HepG2 (cell line): Measurements from ENCODE around the gene PRSS53. TPM values are rescaled to one million over a fixed set of nuclear protein-coding genes. Genes with fewer than 3 reads are reported as not detected.
A peak's percentile ranks its signal among the peaks of the same experiment; 100 is the strongest.

Experiments used
- BHLHE40 ChIP-seq: IDR thresholded peaks from 2 replicates; pipeline ENCODE4 v1.6.1; 2011; ENCODE audit warnings: low read length, improper control_type of control experiment
- CBFB ChIP-seq: sonication (generic); formaldehyde crosslinking; IDR thresholded peaks from 2 replicates; pipeline ENCODE4 v1.4.0; 2020; ENCODE audit warnings: missing genetic modification reagents
- DR1 ChIP-seq: sonication (generic); formaldehyde crosslinking; IDR thresholded peaks from 2 replicates; pipeline ENCODE4 v1.8.0; 2021; ENCODE audit warnings: mild to moderate bottlenecking, missing genetic modification reagents, inconsistent platforms
- EP300 ChIP-seq, 3 experiments: sonication (generic) in 1 of 3; formaldehyde crosslinking in 1 of 3; IDR thresholded peaks; 2 replicates each; pipeline versions ENCODE4 v1.5.1 to v1.6.1; 2011 to 2020; ENCODE audit warnings: low read depth in 2 of 3, low read length in 2 of 3, borderline replicate concordance in 1 of 3, improper control_type of control experiment in 1 of 3, mild to moderate bottlenecking in 1 of 3, missing genetic modification reagents in 1 of 3, moderate library complexity in 1 of 3
- NFKB2 ChIP-seq: sonication (generic); formaldehyde crosslinking; IDR thresholded peaks from 2 replicates; pipeline ENCODE4 v1.4.0; 2020; ENCODE audit warnings: missing genetic modification reagents, borderline replicate concordance
- SP2 ChIP-seq: sonication (generic); formaldehyde crosslinking; IDR thresholded peaks from 2 replicates; pipeline ENCODE4 v1.5.1; 2020; ENCODE audit warnings: mild to moderate bottlenecking, missing genetic modification reagents
- TAF15 ChIP-seq: fragments of 200-400 bp; formaldehyde crosslinking; IDR thresholded peaks from one replicate; pipeline ENCODE4 v1.6.1; 2018; ENCODE audit warnings: mild to moderate bottlenecking, low read depth, low read length; ENCODE audit not compliant: poor library complexity, severe bottlenecking
- ZFX ChIP-seq: sonication (generic); formaldehyde crosslinking; IDR thresholded peaks from 2 replicates; pipeline ENCODE4 v1.4.0; 2020; ENCODE audit warnings: mild to moderate bottlenecking, low read depth, missing genetic modification reagents, moderate library complexity
- ZNF558 ChIP-seq: sonication (generic); formaldehyde crosslinking; IDR thresholded peaks from 2 replicates; pipeline ENCODE4 v1.9.0; 2022; ENCODE audit warnings: mild to moderate bottlenecking, missing genetic modification reagents, borderline replicate concordance
- ZNF788 ChIP-seq: sonication (generic); formaldehyde crosslinking; IDR thresholded peaks from 2 replicates; pipeline ENCODE4 v1.5.0; 2020; ENCODE audit warnings: mild to moderate bottlenecking, missing genetic modification reagents, borderline replicate concordance
- polyA plus RNA-seq, 8 experiments: library from polyadenylated mRNA; depleted of rRNA in 3 of 8; stranded (reverse) in 7 of 8; unstranded in 1 of 8; fragments of >200 nt; fragmentation: Illumina TruSeq in 4 of 8; extraction: Trizol in 4 of 8; gene quantifications; 2 replicates each; pipeline versions ENCODE4 v1.2.1 to v1.2.3, GENCODE V29; 2011 to 2016; ENCODE audit warnings: low read depth in 4 of 8, missing spikeins in 1 of 8, mixed read lengths in 1 of 8; ENCODE audit not compliant: insufficient read depth in 1 of 8
- total RNA-seq, 5 experiments: library from RNA; depleted of rRNA; stranded (reverse); fragments of >200 nt; fragmentation: Illumina TruSeq; extraction: Trizol; gene quantifications; 2 replicates each; pipeline ENCODE4 v1.2.3, GENCODE V29; 2016; ENCODE audit warnings: low read depth in 1 of 5
- TF ChIP-seq, protein P1 (sequence below): sonication (generic); formaldehyde crosslinking; IDR thresholded peaks from 2 replicates; pipeline ENCODE4 v1.4.0; 2020; ENCODE audit warnings: missing genetic modification reagents
- TF ChIP-seq, protein P2 (sequence below): sonication (generic); formaldehyde crosslinking; IDR thresholded peaks from 2 replicates; pipeline ENCODE4 v1.4.0; 2020; ENCODE audit warnings: low read depth, missing genetic modification reagents
- TF ChIP-seq, protein P3 (sequence below): conservative IDR thresholded peaks from 2 replicates; pipeline ENCODE4 v1.6.1; 2018; ENCODE audit warnings: missing genetic modification reagents
- TF ChIP-seq, protein P4 (sequence below): IDR thresholded peaks from 2 replicates; pipeline ENCODE4 v1.6.1; 2016; ENCODE audit warnings: missing compliant biosample characterization, missing genetic modification reagents, borderline replicate concordance
- TF ChIP-seq, protein P5 (sequence below): sonication (generic); formaldehyde crosslinking; conservative IDR thresholded peaks from 2 replicates; pipeline ENCODE4 v1.5.0; 2020; ENCODE audit warnings: missing genetic modification reagents

Gene PRSS53
- total and polyA plus RNA-seq, 2 of the 13 experiments (the other 11 are each of a cell fraction or from before 2014, with no cell fraction given): 2.2 to 7.4 TPM

DNA sequence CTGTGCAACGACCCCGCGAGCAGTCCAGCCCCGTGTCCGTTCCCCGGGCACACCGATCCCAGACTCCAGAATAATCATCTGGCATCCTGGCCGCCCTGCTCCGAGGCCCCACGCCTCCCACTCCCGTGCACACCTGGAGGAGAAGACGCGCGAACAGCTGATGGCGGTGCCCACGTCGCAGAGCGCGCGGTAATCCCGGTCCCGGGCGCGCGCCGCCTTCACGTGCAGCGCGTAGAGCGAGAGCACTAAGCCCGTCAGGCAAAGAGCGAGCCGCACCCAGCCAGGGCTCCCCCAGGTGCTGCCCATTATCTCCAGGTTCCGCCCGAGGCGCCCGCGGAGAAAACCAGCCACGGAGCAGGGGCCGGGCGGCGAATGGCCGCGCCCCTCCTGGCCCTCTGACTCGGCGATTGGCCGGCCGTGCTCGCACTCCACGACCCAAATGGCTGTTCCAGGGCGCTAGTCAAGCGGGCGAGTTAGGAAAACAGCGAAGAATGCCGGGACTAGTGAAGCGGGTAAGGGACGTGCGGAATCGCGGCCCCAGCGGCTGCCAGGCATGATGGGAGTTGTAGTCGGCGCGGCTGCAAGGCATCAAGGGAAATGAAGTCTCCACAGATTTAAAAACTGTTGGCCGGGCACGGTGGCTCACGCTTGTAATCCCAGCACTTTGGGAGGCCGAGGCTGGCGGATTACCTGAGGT lies 5.8 kb upstream of the PRSS53 start, which contains the start of gene VKORC1 (continued):
- TF ChIP-seq EP300 (IDR thresholded peaks at IDR 0.05; ENCODE audit: low read depth in 2 of 2, low read length in 2 of 2) (peak in 1 of 2 experiments; percentile 44; a peak in 1 of 4 replicates), EP300 (CRISPR knock-in tag; IDR thresholded peaks at IDR 0.05; ENCODE audit: borderline replicate concordance) (peak; percentile 51), BHLHE40 (peak; percentile 14; the same call in 1 of the 2 replicates), CBFB (peak; percentile 84), ZNF558 (CRISPR knock-in tag) (peak; percentile 75; the same call in 1 of the 2 replicates), ZNF788 (CRISPR knock-in tag) (peak; percentile 95; the same call in 1 of the 2 replicates), DR1 (CRISPR knock-in tag) (peak; percentile 97), ZFX (CRISPR knock-in tag) (peak; percentile 71), TAF15 (peak; percentile 94), NFKB2 (CRISPR knock-in tag) (peak; percentile 43; the same call in 1 of the 2 replicates), SP2 (peak; percentile 80)
- TF ChIP-seq, protein P1, sequence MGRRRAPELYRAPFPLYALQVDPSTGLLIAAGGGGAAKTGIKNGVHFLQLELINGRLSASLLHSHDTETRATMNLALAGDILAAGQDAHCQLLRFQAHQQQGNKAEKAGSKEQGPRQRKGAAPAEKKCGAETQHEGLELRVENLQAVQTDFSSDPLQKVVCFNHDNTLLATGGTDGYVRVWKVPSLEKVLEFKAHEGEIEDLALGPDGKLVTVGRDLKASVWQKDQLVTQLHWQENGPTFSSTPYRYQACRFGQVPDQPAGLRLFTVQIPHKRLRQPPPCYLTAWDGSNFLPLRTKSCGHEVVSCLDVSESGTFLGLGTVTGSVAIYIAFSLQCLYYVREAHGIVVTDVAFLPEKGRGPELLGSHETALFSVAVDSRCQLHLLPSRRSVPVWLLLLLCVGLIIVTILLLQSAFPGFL (CRISPR knock-in tag): no peak
- TF ChIP-seq, protein P2, sequence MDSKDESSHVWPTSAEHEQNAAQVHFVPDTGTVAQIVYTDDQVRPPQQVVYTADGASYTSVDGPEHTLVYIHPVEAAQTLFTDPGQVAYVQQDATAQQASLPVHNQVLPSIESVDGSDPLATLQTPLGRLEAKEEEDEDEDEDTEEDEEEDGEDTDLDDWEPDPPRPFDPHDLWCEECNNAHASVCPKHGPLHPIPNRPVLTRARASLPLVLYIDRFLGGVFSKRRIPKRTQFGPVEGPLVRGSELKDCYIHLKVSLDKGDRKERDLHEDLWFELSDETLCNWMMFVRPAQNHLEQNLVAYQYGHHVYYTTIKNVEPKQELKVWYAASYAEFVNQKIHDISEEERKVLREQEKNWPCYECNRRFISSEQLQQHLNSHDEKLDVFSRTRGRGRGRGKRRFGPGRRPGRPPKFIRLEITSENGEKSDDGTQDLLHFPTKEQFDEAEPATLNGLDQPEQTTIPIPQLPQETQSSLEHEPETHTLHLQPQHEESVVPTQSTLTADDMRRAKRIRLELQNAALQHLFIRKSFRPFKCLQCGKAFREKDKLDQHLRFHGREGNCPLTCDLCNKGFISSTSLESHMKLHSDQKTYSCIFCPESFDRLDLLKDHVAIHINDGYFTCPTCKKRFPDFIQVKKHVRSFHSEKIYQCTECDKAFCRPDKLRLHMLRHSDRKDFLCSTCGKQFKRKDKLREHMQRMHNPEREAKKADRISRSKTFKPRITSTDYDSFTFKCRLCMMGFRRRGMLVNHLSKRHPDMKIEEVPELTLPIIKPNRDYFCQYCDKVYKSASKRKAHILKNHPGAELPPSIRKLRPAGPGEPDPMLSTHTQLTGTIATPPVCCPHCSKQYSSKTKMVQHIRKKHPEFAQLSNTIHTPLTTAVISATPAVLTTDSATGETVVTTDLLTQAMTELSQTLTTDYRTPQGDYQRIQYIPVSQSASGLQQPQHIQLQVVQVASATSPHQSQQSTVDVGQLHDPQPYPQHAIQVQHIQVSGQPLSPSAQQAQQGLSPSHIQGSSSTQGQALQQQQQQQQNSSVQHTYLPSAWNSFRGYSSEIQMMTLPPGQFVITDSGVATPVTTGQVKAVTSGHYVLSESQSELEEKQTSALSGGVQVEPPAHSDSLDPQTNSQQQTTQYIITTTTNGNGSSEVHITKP: peak; percentile 87
- TF ChIP-seq, protein P3, sequence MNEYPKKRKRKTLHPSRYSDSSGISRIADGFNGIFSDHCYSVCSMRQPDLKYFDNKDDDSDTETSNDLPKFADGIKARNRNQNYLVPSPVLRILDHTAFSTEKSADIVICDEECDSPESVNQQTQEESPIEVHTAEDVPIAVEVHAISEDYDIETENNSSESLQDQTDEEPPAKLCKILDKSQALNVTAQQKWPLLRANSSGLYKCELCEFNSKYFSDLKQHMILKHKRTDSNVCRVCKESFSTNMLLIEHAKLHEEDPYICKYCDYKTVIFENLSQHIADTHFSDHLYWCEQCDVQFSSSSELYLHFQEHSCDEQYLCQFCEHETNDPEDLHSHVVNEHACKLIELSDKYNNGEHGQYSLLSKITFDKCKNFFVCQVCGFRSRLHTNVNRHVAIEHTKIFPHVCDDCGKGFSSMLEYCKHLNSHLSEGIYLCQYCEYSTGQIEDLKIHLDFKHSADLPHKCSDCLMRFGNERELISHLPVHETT: peak; percentile 59; the same call in 1 of the 2 replicates
- TF ChIP-seq, protein P4, sequence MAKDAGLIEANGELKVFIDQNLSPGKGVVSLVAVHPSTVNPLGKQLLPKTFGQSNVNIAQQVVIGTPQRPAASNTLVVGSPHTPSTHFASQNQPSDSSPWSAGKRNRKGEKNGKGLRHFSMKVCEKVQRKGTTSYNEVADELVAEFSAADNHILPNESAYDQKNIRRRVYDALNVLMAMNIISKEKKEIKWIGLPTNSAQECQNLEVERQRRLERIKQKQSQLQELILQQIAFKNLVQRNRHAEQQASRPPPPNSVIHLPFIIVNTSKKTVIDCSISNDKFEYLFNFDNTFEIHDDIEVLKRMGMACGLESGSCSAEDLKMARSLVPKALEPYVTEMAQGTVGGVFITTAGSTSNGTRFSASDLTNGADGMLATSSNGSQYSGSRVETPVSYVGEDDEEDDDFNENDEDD (CRISPR knock-in tag): peak; percentile 89
- TF ChIP-seq, protein P5, sequence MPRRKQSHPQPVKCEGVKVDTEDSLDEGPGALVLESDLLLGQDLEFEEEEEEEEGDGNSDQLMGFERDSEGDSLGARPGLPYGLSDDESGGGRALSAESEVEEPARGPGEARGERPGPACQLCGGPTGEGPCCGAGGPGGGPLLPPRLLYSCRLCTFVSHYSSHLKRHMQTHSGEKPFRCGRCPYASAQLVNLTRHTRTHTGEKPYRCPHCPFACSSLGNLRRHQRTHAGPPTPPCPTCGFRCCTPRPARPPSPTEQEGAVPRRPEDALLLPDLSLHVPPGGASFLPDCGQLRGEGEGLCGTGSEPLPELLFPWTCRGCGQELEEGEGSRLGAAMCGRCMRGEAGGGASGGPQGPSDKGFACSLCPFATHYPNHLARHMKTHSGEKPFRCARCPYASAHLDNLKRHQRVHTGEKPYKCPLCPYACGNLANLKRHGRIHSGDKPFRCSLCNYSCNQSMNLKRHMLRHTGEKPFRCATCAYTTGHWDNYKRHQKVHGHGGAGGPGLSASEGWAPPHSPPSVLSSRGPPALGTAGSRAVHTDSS: 0 out of 2 replicates have a peak, but pooled peaks have one; percentile 36
